GM12801 (cell line): ENCODE results near the gene CHD6.

Source experiments
- TF ChIP-seq, protein P1 (sequence below): IDR thresholded peaks from one replicate; pipeline ENCODE4 v1.5.1; 2011; ENCODE audit warnings: control low read depth; ENCODE audit not compliant: insufficient read length; ENCODE audit errors: extremely low read depth

CHD6 gene

DNA sequence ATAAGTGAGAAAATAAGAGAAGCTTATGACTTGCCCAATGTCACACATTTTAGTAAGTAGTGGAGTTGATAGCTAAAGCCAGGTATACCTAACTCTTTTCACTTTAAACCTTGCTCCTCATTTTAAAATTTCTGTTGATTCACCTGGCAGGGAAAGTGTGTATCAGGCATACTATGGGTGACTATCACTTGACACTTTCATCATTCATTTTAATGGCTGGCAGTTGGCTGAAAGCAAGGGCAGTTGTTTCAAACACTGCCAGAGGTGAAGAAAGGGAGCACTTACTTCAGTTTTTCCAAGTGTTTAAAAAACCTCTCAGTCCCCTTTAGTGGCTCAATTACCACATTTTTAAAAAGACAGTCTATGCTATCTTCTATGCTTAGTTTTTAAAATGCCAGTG lies 173.4 kb downstream of the CHD6 start:
- TF ChIP-seq, protein P1, sequence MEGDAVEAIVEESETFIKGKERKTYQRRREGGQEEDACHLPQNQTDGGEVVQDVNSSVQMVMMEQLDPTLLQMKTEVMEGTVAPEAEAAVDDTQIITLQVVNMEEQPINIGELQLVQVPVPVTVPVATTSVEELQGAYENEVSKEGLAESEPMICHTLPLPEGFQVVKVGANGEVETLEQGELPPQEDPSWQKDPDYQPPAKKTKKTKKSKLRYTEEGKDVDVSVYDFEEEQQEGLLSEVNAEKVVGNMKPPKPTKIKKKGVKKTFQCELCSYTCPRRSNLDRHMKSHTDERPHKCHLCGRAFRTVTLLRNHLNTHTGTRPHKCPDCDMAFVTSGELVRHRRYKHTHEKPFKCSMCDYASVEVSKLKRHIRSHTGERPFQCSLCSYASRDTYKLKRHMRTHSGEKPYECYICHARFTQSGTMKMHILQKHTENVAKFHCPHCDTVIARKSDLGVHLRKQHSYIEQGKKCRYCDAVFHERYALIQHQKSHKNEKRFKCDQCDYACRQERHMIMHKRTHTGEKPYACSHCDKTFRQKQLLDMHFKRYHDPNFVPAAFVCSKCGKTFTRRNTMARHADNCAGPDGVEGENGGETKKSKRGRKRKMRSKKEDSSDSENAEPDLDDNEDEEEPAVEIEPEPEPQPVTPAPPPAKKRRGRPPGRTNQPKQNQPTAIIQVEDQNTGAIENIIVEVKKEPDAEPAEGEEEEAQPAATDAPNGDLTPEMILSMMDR: no peak

GRCh38 chr20:41443691-41444090 lies 174.5 kb downstream of the CHD6 start:
- TF ChIP-seq, protein P1: no peak

DNA sequence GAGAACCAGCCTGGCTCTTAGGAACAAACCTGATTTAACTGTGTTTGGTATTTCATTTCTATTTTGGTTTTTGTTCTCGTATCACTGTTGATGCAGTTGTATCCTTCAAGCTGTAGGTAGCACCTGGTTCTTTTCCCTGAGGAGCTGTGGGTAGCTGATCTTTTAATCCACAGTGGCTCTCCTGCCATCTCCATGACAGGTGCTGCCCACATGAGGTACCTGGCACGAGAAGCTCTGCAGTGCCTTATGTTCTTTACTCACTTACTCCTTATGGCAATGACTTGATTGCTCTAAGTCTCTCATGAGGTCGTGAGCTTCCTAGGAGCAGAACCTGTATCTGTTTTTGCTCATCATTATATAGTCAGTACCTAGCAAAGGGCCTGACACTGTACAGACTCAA lies 177.3 kb downstream of the CHD6 start:
- TF ChIP-seq, protein P1: no peak

DNA sequence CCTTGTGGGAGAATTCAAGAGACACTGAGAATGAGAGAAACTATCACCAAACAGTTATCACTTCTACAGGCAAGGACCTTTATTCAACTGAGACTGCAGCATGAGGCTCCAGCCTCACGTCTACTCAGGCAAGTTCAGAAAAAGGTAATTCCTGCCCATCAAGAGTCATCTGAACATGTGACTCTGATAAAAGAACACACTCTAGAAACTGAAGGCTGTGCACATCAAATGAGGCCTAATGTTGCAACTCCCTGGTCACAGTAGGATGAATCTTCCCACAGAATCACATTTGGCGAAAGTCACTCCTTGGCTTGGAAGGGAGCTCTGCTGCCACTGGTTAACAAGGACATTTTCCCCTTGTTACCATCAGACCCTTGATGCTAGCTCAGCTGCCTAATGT lies 180.3 kb downstream of the CHD6 start:
- TF ChIP-seq, protein P1: no peak

- TF ChIP-seq, protein P1: no peak
Measured at GRCh38 chr20:41436679-41437078, 181.5 kb downstream of the CHD6 start.

DNA sequence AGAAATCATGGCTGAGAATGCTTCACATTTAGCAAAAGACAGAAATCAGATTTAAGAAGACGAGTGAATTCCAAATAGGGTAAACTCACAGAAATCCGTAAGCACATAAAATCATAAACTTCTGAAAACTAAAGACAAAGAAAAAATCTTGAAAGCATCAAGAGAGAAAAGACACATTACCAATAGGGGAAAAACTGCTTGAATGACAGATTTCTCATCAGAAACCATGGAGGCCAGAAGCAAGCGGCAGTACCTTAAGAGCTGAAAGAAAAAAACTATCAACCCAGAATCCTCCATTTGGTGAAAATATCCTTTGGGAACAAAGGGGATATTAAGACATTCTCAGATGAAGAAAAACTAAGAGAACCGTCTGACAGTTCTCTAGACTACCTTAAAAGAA lies 185.0 kb downstream of the CHD6 start:
- TF ChIP-seq, protein P1: no peak

- TF ChIP-seq, protein P1: no peak
Measured at GRCh38 chr20:41432746-41433145, 185.4 kb downstream of the CHD6 start.

- TF ChIP-seq, protein P1: no peak
Measured at GRCh38 chr20:41428285-41428684, 189.9 kb downstream of the CHD6 start.
